Stimulated activated CD4-positive, alpha-beta T cell treated with anti-CD3 and anti-CD28 coated beads, Interleukin-12 subunit alpha, Interleukin-12 subunit beta, amount 100 ng/mL, for 4 hours (primary cell): Measurements from ENCODE around the gene STUB1.
"Not testable (repeated sequence)": the region's sequence is repeated elsewhere in the genome, so short reads cannot be mapped to it uniquely, and the experiment has no call there.

Source experiments
- DNase-seq: peaks from one replicate; pipeline ENCODE4 v3.0.0-alpha.2; 2020

STUB1 gene

DNA sequence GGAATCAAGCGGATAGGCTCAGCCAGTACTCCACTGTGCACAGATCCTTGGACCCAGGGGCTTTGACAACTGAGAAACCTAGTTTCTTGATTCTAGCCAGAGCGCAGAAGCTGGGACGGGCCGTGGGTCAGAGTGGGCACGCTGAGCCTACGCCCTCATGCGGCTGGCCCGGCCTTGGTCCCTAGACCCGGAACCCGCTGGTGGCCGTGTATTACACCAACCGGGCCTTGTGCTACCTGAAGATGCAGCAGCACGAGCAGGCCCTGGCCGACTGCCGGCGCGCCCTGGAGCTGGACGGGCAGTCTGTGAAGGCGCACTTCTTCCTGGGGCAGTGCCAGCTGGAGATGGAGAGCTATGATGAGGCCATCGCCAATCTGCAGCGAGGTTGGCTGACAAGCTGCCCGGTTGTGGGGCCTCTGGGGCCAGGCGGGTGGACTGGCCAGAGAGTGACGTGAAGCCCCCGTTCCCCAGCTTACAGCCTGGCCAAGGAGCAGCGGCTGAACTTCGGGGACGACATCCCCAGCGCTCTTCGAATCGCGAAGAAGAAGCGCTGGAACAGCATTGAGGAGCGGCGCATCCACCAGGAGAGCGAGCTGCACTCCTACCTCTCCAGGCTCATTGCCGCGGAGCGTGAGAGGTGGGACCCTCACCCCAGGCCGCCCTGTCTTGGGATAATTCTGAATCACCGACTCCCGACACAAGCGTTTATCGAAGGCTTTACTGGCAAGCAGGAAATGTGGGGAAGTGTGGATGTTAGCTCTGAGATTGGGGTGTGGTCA lies 946 bp downstream of the STUB1 start:
- DNase-seq: no peak

DNA sequence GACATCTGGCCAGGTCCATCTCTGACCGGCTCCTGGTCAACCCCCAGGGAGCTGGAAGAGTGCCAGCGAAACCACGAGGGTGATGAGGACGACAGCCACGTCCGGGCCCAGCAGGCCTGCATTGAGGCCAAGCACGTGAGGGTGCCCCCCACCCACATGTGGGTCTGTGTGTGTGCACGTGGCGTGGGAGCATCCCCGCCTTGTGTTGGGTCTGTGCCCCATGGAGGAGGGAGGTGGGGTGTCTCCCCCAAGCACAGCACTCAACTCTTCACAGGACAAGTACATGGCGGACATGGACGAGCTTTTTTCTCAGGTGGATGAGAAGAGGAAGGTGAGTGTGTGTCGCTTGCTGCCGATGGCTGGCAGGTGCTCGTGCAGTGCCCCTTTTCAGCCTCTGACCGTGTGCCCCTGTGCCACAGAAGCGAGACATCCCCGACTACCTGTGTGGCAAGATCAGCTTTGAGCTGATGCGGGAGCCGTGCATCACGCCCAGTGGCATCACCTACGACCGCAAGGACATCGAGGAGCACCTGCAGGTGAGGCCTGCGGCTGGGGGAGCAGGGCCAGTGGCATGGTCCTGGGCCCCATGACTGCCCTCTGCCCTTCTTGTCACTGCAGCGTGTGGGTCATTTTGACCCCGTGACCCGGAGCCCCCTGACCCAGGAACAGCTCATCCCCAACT lies 1.7 kb downstream of the STUB1 start:
- DNase-seq: no peak

DNA sequence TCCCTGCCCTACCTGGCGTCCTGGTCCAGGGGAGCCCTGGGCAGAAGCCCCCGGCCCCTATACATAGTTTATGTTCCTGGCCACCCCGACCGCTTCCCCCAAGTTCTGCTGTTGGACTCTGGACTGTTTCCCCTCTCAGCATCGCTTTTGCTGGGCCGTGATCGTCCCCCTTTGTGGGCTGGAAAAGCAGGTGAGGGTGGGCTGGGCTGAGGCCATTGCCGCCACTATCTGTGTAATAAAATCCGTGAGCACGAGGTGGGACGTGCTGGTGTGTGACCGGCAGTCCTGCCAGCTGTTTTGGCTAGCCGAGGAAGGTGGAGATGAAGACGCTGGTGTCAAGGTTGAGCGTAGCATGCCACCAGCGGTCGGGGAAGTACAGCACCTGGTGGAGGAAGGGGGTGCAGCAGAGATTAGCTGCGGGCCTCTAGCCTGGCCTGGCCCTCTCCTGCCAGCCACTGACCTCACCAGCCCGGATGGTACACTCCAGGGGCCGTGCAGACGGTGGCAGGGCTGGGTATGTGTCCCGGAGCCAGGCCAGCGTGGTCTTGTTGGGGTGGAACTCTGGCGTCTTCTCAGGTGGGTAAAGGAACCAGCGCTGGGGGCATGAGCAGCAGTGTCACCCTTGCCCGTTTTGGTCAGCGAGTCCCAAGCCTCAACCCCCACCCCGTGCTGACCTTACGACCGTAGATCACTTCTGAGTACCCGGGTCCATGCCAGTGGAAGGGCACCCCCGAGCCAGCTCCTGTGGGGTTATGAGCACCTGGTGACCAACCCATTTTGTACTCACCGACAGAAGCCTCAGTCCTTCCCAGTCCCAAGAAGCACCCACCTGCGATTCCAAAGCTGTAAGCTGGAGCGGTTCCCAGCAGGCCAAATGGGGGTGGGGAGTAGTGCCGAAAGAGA lies 2.5 kb downstream of the STUB1 start:
- no peak for DNase-seq

DNA sequence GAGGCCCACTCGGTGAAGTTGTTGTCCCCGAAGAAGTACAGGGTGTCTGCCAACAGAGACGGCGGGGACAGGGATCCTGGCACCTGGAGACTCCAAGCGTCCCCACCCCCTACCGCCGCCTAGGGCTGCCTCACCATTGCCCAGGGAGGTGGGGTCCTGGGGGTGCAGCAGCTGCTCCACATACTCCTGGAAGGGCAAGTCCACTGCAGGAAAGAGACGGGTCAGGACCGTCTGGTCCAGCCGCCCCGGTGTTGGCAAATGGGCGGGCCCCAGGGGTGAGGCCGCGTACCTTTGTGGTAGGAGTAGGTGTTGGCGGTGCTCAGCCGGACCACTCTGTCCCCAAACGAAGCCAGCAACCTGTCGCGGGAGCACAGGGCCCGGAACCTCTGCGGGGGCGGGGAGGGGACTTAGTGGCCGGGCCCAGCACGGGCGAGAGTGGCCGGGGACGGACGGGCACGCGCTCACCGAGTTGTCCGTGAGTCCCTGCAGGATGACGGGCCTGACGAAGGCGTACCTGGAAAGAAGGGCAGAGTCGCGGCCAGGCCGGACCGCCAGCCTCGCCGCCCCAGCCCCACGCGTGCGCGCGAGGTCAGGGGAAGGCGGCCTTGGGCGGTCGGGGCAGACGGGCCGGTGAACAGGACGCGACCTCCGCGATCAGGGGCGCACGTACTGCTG lies 3.3 kb downstream of the STUB1 start:
- no peak for DNase-seq

DNA sequence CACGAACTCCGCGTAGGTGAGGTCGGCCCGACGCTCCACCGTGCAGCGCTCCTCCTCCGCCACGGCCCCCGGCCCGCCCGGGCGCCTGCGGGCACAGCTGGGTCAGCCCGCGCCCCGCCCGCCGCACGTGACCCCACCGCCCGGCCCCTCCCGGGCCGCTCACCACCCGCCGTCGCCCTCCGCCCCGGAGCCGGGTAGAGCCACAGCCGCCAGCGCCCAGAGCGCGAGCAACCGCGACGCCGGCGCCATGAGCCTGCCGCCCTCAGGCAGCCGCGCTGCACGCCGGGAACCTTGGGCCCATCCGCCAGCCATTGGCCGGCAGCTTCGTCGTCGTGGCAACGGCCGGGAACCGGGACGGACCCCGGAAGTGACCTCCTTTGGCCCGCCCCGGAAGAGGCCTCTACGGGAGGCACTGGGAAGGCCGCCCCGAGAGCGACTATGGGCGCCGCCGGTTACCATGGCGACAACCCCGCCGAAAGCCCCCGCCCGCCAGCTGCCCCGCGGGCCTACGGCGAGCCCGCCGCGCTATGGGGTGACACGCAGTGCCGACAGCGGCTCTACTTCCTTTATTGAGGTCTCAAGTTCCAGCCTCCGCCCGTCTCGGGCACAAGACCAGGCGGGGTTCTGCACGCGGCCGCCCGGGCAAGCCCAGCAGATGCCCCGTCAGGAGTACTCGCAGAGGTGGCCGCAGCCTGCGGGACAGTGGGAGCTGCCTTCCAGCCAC lies 4.0 kb downstream of the STUB1 start, which contains the start of gene JMJD8:
JMJD8 (minus strand) TSS at position 264 of the 724 bp plus-strand sequence; CDS start at position 249, 15 bp downstream.
- DNase-seq: peak; percentile 97

DNA sequence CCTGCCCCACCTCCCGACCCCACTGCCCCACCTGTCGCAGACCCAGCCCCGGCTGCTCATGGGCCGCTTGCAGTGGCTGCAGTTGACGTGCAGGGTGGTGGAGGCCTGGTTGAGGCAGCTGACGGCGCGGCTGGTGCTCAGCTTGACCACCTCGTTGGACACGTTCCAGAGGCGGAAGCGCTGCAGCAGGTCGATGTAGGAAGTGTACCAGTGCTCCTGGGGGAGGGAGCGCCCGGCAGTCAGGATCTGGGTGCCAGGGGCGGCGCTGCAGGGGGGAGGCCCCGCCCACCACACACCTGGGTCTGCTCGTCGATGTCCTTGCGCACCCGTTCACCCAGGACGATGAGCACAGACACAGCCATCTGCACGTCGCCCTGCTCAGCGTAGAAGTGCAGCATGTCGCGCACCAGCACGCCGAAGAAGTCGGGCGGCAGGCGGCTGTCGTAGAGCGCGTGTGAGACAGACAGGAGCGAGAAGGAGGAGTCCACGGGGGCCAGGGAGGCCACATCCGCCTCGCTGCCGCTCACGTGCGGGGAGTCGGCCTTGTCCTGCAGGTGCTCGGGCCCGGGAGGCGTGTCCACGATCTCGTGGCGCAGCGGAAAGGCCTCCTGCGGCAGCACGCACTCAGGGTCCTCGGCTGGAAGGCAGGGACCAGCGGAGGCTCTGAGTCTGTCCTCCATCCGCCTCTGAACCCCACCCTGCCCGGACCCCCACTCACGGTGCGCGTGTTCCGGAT lies 4.9 kb downstream of the STUB1 start:
- no peak for DNase-seq

DNA sequence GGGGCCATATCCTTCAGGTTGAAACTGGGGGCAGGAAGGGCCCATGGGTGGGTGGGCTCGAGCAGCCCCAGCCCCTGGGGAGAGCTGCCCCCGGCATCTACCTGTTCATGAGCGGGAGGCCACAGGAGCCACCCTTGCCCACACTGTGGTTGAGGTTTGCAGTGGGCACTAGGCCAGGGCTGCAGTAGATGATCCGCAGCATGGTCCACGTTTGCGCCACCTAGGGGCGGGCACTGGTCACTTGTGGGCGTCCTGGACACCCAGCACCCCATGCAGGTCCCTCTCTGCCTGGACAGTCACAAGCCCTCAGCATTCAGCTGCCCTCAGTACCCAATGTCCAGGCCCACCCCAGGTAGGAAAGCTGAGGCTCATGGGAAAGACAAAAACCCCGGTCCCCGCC lies 5.8 kb downstream of the STUB1 start:
- no peak for DNase-seq

DNA sequence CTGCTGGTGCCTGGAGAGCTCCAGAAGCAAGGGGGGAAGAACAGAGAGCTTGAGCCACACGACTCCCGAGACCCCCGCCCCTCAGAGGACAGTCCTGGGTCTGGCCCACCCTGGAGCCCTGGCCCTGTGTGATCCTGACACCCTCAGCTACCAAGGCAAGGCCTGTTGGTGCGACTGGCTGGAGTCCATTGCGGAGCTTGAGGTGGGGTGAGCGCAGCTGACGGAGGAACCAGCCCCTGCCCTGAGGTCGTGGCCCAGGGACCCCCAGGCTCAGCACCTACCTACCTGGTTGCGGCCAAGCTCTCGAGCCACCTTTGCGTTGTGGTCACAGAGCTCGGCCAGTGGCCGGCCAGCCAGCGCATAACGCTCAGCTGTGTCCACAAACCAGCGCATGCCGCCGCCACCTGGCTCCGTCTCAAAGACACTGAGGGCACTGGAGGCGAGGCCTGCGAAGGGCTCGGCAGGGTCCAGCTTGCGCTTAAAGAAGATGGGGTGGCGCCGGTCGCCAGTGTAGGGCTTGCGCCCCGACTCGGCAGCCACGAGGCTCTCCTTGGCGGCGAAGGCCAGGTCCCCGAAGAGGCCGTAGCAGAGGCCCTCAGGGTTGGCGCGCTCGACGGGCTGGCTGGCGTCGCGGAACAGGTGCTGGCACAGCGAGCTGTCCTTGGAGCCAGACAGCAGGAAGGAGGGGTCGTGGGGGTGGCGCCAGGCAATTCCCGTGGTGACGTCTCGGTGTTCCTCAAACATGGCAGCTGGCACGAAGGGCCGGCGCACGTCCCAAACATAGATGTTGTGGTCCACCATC lies 6.5 kb downstream of the STUB1 start:
- no peak for DNase-seq

DNA sequence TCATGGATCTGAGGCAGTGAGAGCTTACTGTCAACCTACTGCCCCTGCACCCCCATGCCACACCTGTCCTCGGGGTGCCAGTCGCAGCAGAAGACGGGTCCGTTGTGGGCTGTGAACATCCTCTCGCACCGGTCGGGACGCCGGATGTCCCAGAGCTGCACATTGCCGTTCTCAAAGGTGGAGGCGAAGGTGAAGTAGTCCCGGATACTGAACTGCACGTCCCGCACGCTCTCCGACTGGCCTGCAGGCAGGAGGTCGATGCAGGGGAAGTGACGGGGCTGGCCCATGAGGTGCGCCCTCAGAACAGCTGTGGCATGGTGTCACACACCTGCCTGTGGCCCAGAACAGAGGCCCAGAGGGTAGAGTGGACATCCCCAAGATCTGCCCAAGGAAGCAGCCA lies 7.3 kb downstream of the STUB1 start:
- DNase-seq: no peak

DNA sequence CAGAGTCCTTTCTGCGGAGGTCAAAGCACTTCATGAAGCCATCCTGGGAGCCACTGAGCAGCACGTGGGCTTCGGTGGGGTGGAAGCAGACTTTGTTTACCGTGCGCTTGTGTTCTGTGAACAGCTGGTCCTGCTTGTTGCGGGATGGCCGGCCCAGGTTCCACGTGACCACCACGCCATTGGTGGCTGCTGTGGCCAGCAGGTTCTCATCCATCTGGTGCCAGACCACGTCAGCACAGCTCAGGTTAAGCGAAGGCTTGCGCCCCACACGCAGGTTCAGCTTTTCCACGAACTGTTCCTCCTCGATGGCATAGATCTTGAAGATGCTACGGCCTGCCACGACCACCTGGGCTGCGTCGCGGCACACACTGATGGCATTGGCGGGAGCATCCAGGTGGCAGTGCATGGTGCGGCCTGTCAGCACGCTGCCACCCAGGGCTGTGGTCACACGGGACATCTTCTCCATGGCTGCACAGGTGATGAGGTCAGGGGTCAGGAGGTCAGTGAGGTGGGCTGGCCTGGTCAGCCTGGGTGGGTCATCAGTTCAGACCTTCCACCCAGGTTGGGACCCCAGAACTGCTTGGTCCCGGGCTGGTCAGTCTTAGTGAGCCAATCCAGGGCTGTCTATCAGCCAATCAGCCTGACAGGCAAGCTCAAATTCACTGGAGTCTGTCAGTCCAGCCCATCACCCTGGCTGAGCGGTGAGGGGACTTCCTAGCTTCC lies 9.1 kb downstream of the STUB1 start:
- no peak for DNase-seq

DNA sequence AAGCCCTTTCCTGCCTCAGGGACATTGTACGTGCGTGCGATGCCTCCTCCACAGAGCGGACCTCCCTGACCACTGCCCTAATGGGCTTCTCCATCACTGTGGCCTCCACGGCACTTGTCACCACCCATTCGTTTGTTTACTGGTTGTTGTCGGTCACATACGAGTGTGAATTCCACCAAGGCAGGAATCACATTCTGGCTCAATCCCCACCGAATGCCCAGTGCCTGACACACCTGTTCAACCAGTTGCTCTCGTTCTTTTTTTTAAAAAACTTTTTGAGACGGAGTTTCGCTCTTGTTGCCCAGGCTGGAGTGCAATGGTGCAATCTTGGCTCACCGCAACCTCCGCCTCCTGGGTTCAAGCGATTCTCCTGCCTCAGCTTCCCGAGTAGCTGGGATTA lies 11.0 kb downstream of the STUB1 start:
- not testable (repeated sequence) for DNase-seq

DNA sequence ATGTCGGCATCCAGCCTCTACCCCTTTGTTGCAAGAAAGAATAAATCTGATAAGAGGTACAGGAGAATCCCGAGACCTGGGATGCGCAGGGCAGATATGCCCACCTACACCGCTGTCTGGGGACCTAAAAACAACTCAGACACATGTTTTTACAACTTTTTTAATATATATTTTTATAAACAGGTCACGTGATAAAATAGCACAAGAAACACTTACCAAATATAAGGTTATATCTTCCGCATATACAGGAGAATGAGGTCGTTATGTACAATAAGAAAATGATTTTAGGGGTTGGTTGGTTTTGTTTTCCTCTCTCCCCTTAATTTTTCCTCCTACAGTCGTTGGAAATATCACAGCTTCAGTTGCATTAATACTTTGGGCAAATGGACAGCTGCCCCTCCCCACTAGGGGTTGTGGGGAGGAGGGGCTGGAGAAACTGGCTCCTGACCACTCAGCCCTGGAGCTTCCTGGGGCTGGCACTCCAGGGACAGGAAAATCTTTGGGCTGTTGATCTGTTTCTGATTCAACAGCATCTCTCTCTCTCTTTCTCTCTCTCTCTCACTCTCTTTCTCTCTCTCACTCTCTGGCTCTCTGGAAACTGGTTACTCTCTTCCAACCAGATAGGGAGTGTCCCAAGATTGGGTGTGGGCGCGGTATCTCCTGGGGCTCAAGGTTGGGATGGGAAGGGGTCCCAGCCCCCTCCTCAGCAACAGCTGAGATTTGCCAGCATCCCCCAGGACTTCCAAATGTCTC lies 12.3 kb downstream of the STUB1 start:
- no peak for DNase-seq

DNA sequence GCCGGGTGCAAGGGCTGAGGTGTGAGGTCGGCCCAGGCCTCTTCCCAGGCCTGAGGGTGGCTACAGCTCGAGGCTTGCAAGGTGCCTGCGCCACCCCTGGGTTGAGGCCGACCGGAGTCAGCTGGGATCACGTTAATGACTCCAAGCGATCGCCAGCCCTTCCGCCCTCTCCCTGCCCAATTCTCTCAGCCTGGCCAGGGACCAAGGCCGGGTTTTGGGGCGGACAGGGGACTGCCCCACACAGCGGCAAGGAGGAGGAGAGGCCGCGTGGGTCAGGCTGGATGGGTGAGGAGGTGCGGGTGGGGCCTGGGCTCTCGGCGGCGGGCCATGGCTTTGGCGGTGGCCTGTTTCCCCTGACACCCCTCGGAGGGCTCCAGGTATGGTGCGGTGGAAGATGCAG lies 13.2 kb downstream of the STUB1 start:
- no peak for DNase-seq

DNA sequence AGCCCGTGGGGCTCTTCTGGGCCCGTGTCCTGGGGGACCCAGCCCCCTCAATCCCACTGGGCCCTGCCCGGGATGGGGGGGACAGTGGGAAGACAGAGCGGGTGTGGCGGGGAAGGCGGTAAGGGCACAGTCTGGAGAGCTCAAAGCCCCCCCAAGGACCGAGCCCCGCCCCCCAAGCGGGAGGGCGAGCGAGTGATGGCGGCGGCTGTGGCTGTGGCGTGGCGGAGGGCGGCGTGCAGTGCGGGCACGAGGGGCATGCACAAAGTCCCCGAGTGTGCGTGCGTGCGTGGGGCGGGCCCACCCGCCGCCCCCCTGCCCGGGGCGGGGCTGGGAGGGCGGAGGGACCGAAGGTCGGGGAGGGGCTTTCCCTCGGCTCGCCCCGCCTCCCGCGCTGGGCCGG lies 13.6 kb downstream of the STUB1 start:
- no peak for DNase-seq

DNA sequence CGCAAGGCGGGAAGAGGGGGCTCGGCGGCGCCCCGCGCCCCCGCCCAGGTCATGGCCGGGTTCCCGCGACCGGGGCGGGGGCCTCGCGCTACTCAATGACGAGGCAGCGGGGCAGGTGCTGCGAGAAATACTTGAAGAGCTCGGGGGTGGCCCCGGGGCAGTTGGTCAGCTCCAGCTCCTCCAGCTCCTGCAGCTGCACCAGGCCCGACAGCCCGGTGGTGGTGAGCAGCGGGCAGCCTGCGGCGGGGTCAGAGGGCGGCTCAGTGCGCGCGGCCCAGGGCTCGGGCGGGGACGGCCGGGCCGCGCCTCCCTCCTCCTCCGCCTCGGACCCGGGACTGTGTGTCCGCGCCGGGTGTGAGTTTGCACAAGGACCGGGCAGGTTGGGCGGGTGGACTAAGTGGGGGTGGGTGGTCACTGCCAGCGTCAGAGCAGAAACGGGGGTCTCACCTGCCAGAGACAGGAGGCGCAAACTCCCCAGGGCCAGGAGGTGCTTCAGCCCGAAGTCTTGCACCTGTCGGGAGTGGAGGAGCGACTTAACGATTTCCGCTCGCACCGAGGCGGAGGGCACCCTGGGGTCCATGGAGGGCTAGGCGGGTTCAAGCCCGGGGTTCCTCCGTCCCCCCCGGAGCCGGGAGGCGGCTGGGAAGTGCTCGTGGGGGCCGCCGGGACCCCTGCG lies 14.1 kb downstream of the STUB1 start:
- DNase-seq: no peak

DNA sequence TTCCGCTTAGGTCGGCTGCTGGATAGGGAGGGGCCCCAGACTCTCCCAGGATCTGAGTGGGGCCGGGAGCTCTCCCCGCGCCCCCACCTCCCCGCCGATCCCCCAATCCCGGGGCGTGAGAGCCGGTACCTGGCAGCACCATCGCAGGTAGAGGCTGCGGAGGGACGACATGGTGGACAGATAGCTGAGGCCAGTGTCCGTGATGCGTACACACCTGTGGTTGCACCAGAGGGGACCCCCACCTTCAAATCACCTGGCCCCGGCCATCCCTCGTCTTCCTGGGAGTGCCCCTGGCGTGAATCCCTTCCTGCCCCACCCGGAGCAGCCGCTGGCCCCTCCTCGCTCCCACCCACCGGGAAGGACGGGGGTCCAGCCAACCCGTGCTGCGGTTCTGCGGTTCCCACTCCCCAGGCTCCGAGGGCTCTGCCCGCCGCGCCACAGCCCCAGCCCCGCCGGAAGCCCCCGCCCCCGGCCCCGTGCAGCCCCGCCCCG lies 14.7 kb downstream of the STUB1 start:
- no peak for DNase-seq

DNA sequence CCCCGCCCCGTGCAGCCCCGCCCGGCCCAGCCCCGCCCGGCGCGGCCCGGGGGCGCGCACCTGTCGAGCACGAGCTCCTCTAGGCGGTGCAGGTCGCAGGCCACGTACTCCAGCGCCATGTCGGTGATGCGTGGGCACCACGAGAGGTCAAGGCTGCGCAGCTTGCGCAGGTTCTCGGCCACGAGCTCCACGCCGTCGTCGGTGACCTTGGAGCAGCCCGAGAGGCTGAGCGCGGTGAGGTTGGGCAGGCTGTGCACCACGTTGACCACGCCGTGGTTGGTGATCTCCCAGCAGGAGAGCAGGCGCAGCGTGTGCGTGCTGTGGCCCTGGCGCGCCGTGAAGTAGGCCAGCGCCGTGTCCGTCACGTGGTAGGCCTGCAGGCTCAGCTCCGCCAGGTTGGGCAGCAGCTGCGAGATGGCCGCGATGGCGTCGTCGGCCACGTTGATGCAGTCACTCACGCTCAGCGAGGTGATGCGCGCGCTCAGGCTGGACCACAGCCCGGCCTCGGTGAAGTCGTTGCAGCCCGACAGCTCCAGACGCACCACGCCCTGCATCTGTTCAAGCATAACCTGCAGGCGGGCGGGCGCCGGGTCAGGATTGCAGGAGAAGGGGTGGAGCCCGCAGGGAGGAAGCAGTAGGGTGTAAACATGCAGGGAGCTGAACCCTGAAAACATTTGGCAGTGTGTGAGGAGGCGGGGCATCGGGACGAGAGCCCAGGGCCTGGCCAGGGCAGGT lies 15.3 kb downstream of the STUB1 start:
- DNase-seq: peak; percentile 66
